K562 (cell line): ENCODE measurements around the gene STK32C. TPM values are rescaled to one million over a fixed set of nuclear protein-coding genes. Genes with fewer than 3 reads are reported as not detected.

ENCODE experiments used
- ATAC-seq: fragments of 200-7000 bp; cut with Tn5 transposase; 3 replicates; pipeline ENCODE4 v1.9.1; 2020; ENCODE audit warnings: moderate library complexity
- BruUV-seq: library from RNA; stranded (reverse); fragments of 400-500 nt; replicated peaks from 2 replicates; lab custom pipeline; 2021; lab: Mats Ljungman, UMichigan
- CTCF ChIA-PET: fragments of 300-600 bp; formaldehyde crosslinking; extraction: SDS; loops from one replicate; lab custom pipeline; 2021; ENCODE audit warnings: low intra/inter-chr PET ratio; lab: Yijun Ruan, JAX
- POLR2A ChIA-PET: fragments of 300-600, 350-650 bp; sonication (Branson Sonifier 250); formaldehyde crosslinking; extraction: SDS; loops from one replicate; lab custom pipeline; 2021; ENCODE audit warnings: antibody characterized with exemption, inconsistent platforms; lab: Yijun Ruan, JAX
- DNase-seq, 4 experiments: peaks; one replicate each; pipeline versions ENCODE4 v3.0.0 to v3.0.0-alpha.2; 2011 to 2018; ENCODE audit warnings: low spot score in 3 of 4, mixed read lengths in 3 of 4; ENCODE audit errors: extremely low read depth in 1 of 4
- FAIRE-seq: peaks from 2 replicates; lab custom pipeline; 2011; peaks lifted over from hg19 to GRCh38; lab: Jason Lieb, UNC
- H2AFZ ChIP-seq: 2 replicates; pipeline ENCODE4 v1.6.0; 2011; ENCODE audit warnings: low read depth, low read length, control low read depth, inconsistent platforms
- H3K27ac ChIP-seq: fragments of 200-600 bp; 3 replicates; pipeline ENCODE4 v1.8.0; 2011; ENCODE audit warnings: low read depth, mild to moderate bottlenecking, control low read depth, inconsistent platforms, low read length, moderate library complexity, mixed read lengths; ENCODE audit errors: extremely low read depth
- H3K27me3 ChIP-seq, 2 experiments: fragments of 300-600 bp in 1 of 2; 2 replicates in 1 of 2; 3 replicates in 1 of 2; pipeline versions ENCODE4 v1.6.0 to v1.8.0; 2011; ENCODE audit warnings: inconsistent platforms in 2 of 2, low read length in 2 of 2, mild to moderate bottlenecking in 1 of 2, mixed read lengths in 1 of 2, moderate library complexity in 1 of 2; ENCODE audit not compliant: control insufficient read depth in 2 of 2, insufficient read depth in 2 of 2
- H3K36me3 ChIP-seq: fragments of 300-600 bp; 3 replicates; pipeline ENCODE4 v1.8.0; 2011; ENCODE audit warnings: mild to moderate bottlenecking, low read length, inconsistent platforms; ENCODE audit not compliant: control insufficient read depth, insufficient read depth
- H3K4me1 ChIP-seq, 2 experiments: fragments of 200-600 bp in 1 of 2; replicated peaks in 1 of 2; 2 replicates in 1 of 2; 3 replicates in 1 of 2; pipeline versions ENCODE4 v1.5.1 to v1.8.0; 2011; ENCODE audit warnings: inconsistent platforms in 2 of 2, low read length in 2 of 2, mild to moderate bottlenecking in 1 of 2, mixed read lengths in 1 of 2, moderate library complexity in 1 of 2; ENCODE audit not compliant: control insufficient read depth in 2 of 2, insufficient read depth in 2 of 2
- H3K4me2 ChIP-seq: 2 replicates; pipeline ENCODE4 v1.6.1; 2011; ENCODE audit warnings: low read length, control low read depth, inconsistent platforms, mixed read lengths; ENCODE audit not compliant: insufficient read depth
- H3K4me3 ChIP-seq: fragments of 200-600 bp; sonication (generic), shearing (Covaris generic); 2 replicates; pipeline ENCODE4 v1.5.1; 2016; ENCODE audit warnings: control low read depth, inconsistent platforms
- H3K79me2 ChIP-seq: fragments of 200-600 bp; 3 replicates; pipeline ENCODE4 v1.8.0; 2011; ENCODE audit warnings: low read length, inconsistent platforms; ENCODE audit not compliant: control insufficient read depth, insufficient read depth
- H3K9ac ChIP-seq, 2 experiments: 2 replicates each; pipeline versions ENCODE4 v1.6.0 to v1.6.1; 2011; ENCODE audit warnings: low read depth in 2 of 2, low read length in 2 of 2, control low read depth in 1 of 2, inconsistent platforms in 1 of 2, mild to moderate bottlenecking in 1 of 2, mixed read lengths in 1 of 2; ENCODE audit not compliant: insufficient read depth in 1 of 2
- H3K9me1 ChIP-seq: one replicate; pipeline ENCODE4 v1.6.0; 2011; ENCODE audit warnings: inconsistent platforms, mild to moderate bottlenecking, low read length, moderate library complexity; ENCODE audit not compliant: control insufficient read depth, insufficient read depth
- H3K9me3 ChIP-seq: replicated peaks from 2 replicates; pipeline ENCODE4 v1.5.1; 2011; ENCODE audit warnings: low read depth, low read length, inconsistent platforms; ENCODE audit not compliant: control insufficient read depth, insufficient read depth
- H4K20me1 ChIP-seq: replicated peaks from 2 replicates; pipeline ENCODE4 v1.6.1; 2011; ENCODE audit warnings: low read length, inconsistent platforms, mixed read lengths; ENCODE audit not compliant: control insufficient read depth, insufficient read depth
- ARID1B ChIP-seq: fragments of 450-650 bp; IDR thresholded peaks from 2 replicates; pipeline ENCODE4 v1.6.1; 2016; ENCODE audit warnings: antibody characterized with exemption, mild to moderate bottlenecking, inconsistent platforms
- HMGN3 ChIP-seq: IDR thresholded peaks from 2 replicates; pipeline ENCODE4 v1.6.1; 2011; ENCODE audit warnings: borderline replicate concordance, low read depth, mild to moderate bottlenecking, mixed read lengths, low read length; ENCODE audit not compliant: insufficient read length; ENCODE audit errors: extremely low read depth
- HNRNPL ChIP-seq: fragments of 200-400 bp; formaldehyde crosslinking; IDR thresholded peaks from 2 replicates; pipeline ENCODE4 v1.6.1; 2017; ENCODE audit warnings: low read depth, mild to moderate bottlenecking, low read length
- MAFG ChIP-seq: fragments of 450-650 bp; conservative IDR thresholded peaks from 2 replicates; pipeline ENCODE4 v1.6.1; 2016; ENCODE audit warnings: missing genetic modification characterization, missing compliant biosample characterization
- MYNN ChIP-seq, 2 experiments: sonication (generic); formaldehyde crosslinking in 1 of 2; IDR thresholded peaks; 2 replicates each; pipeline versions ENCODE4 v1.5.0 to v1.6.1; 2016 to 2020; ENCODE audit warnings: antibody characterized with exemption in 1 of 2, missing genetic modification reagents in 1 of 2
- NBN ChIP-seq: fragments of 450-650 bp; IDR thresholded peaks from 2 replicates; pipeline ENCODE4 v1.6.1; 2016; ENCODE audit warnings: low read depth, mild to moderate bottlenecking
- NFIC ChIP-seq: fragments of 450-650 bp; IDR thresholded peaks from 2 replicates; pipeline ENCODE4 v1.6.1; 2017; ENCODE audit warnings: mild to moderate bottlenecking, inconsistent platforms
- PHF8 ChIP-seq: fragments of 200-600 bp; sonication (generic); IDR thresholded peaks from 2 replicates; pipeline ENCODE4 v1.6.1; 2012; ENCODE audit warnings: mixed run types, mild to moderate bottlenecking, inconsistent platforms, low read length, moderate library complexity, borderline replicate concordance
- POLR2B ChIP-seq: fragments of 450-650 bp; IDR thresholded peaks from 2 replicates; pipeline ENCODE4 v1.6.1; 2018; ENCODE audit warnings: low read depth; ENCODE audit not compliant: partially characterized antibody
- PURB ChIP-seq: sonication (generic); formaldehyde crosslinking; IDR thresholded peaks from 2 replicates; pipeline ENCODE4 v1.9.0; 2021; ENCODE audit warnings: low read depth, mild to moderate bottlenecking, missing genetic modification reagents
- RCOR1 ChIP-seq, 2 experiments: IDR thresholded peaks; 2 replicates each; pipeline ENCODE4 v1.6.1; 2012; ENCODE audit warnings: low read depth in 2 of 2, low read length in 2 of 2, borderline replicate concordance in 1 of 2, improper control_type of control experiment in 1 of 2
- RUNX1 ChIP-seq: sonication (generic); IDR thresholded peaks from 2 replicates; pipeline ENCODE4 v1.6.1; 2016; ENCODE audit warnings: antibody characterized with exemption, low read depth
- SIN3A ChIP-seq, 2 experiments: fragments of 150-350 bp in 1 of 2; IDR thresholded peaks; 2 replicates each; pipeline ENCODE4 v1.6.1; 2011 to 2016; ENCODE audit warnings: borderline replicate concordance in 2 of 2, low read depth in 2 of 2, low read length in 2 of 2, mild to moderate bottlenecking in 2 of 2, moderate library complexity in 2 of 2; ENCODE audit not compliant: control insufficient read depth in 1 of 2
- SRSF7 ChIP-seq: fragments of 200-400 bp; formaldehyde crosslinking; optimal IDR thresholded peaks from 2 replicates; pipeline ENCODE3; 2017; ENCODE audit warnings: mild to moderate bottlenecking, low read depth, low read length
- TBP ChIP-seq: optimal IDR thresholded peaks from 2 replicates; pipeline ENCODE3; 2011; ENCODE audit warnings: low read depth, low read length, improper control_type of control experiment
- THRB ChIP-seq: fragments of 450-650 bp; formaldehyde crosslinking; conservative IDR thresholded peaks from 2 replicates; pipeline ENCODE4 v1.4.0; 2022; ENCODE audit warnings: mild to moderate bottlenecking, missing genetic modification characterization
- U2AF1 ChIP-seq: fragments of 200-400 bp; formaldehyde crosslinking; optimal IDR thresholded peaks from 2 replicates; pipeline ENCODE3; 2017; ENCODE audit warnings: mild to moderate bottlenecking, low read depth, low read length, moderate library complexity
- ZC3H4 ChIP-seq: sonication (generic); formaldehyde crosslinking; IDR thresholded peaks from 2 replicates; pipeline ENCODE4 v1.9.0; 2021; ENCODE audit warnings: missing genetic modification reagents, borderline replicate concordance
- ZNF668 ChIP-seq: fragments of 250-450 bp; sonication (Bioruptor Pico); IDR thresholded peaks from 2 replicates; pipeline ENCODE4 v1.8.0; 2022; ENCODE audit warnings: mild to moderate bottlenecking, inconsistent platforms
- WGBS: fragments of 100-300 bp; shearing (Covaris generic); methylation state at CpG from one replicate; pipeline ENCODE4 v1.1.6; 2016; ENCODE audit warnings: low coverage, mixed read lengths; ENCODE audit not compliant: insufficient coverage; ENCODE audit errors: missing lambda C conversion rate; 5-methylcytosine and 5-hydroxymethylcytosine counted together
- in situ Hi-C: fragments of 300-500 bp; cut with MboI; formaldehyde crosslinking; loops from 4 replicates; pipeline ENCODE4 v1.15.0; 2018; ENCODE audit warnings: inconsistent platforms, mixed read lengths
- intact Hi-C: fragments of 100-400 bp; cut with micrococcal nuclease; formaldehyde crosslinking; loops from 2 replicates; pipeline ENCODE4 v1.14.2; 2022
- polyA plus RNA-seq, 8 experiments: library from polyadenylated mRNA; depleted of rRNA in 4 of 8; stranded (reverse) in 5 of 8; unstranded in 3 of 8; fragments of >200 nt; fragmentation: Nextera tagmentation in 2 of 8; fragmentation: Illumina TruSeq in 1 of 8; extraction: Ambion mirVana in 2 of 8; extraction: Trizol in 1 of 8; gene quantifications; 2 replicates each; pipeline versions ENCODE4 v1.2.1 to v1.2.3, GENCODE V29; 2011 to 2014; ENCODE audit warnings: inconsistent platforms in 1 of 8, missing spikeins in 1 of 8
- total RNA-seq, 7 experiments: library from RNA; depleted of rRNA in 6 of 7; stranded (reverse); fragments of >200 nt in 6 of 7; fragmentation: Illumina TruSeq in 2 of 7; extraction: Trizol in 2 of 7; gene quantifications; 2 replicates each; pipeline versions ENCODE4 v1.2.1 to v1.2.3, GENCODE V29; 2011 to 2021; ENCODE audit warnings: low replicate concordance in 1 of 7

STK32C gene
- total and polyA plus RNA-seq, 9 of the 15 experiments (the other 6 are each of a cell fraction or from before 2014, with no cell fraction given) = 1.5 to 20.9 (median 6.5) TPM

GRCh38 chr10:132180736-132181135 lies 127.0 kb downstream of the STK32C start:
- H3K4me1 ChIP-seq = peaks cover 0 to 7% of the 10 kb centered on the region in 2 experiments; a peak in 2 of 5 replicates
- POLR2A ChIA-PET = no interaction called here
- no peak overlapping the region for H2AFZ ChIP-seq
- WGBS = 16% methylated on average over 5 of the region's 14 CpGs
- no peak for FAIRE-seq
- in situ Hi-C loops = no loop called here
- no peak overlapping the region for H3K4me3 ChIP-seq
- H3K79me2 ChIP-seq = no peaks in the 10 kb centered on the region
- peaks cover 2 to 31% of the 10 kb centered on the region in 2 experiments; a peak in 2 of 5 replicates for H3K27me3 ChIP-seq
- BruUV-seq = no TSS peak
- H3K9me3 ChIP-seq = no peaks in the 10 kb centered on the region
- CTCF ChIA-PET = no interaction called here
- no peak overlapping the region for H3K27ac ChIP-seq
- H4K20me1 ChIP-seq = no peaks in the 10 kb centered on the region
- no peaks in the 10 kb centered on the region for H3K36me3 ChIP-seq
- no peak for DNase-seq
- no peaks in the 10 kb centered on the region for H3K9me1 ChIP-seq
- H3K4me2 ChIP-seq = no peak overlapping the region
- intact Hi-C loops = no loop called here
- no peak overlapping the region for H3K9ac ChIP-seq
- ATAC-seq = no peak
- TF ChIP-seq NBN (no peak), RCOR1 (IDR thresholded peaks at IDR 0.05; ENCODE audit: borderline replicate concordance in 1 of 2, low read depth in 2 of 2, low read length in 2 of 2) (no peak), TBP (no peak), ARID1B (no peak), HNRNPL (no peak), ZC3H4 (CRISPR knock-in tag) (no peak), POLR2B (no peak), HMGN3 (no peak), RUNX1 (no peak), THRB (CRISPR knock-in tag) (no peak), PURB (CRISPR knock-in tag) (no peak), SRSF7 (no peak), ZNF668 (CRISPR knock-in tag) (no peak), SIN3A (IDR thresholded peaks at IDR 0.05; ENCODE audit: borderline replicate concordance in 2 of 2, control insufficient read depth in 1 of 2, low read depth in 2 of 2, low read length in 2 of 2) (no peak), MAFG (tag) (no peak), MYNN (IDR thresholded peaks at IDR 0.05) (no peak), MYNN (CRISPR knock-in tag; IDR thresholded peaks at IDR 0.05) (no peak), NFIC (no peak), U2AF1 (no peak), PHF8 (no peak)
